ENCODE measurements around the gene SRC.

Gene SRC

GRCh38 chr20:37345339-37346235 is at the start of gene SRC:
TSS of gene SRC (plus strand) at chr20:37346140. CDS start at chr20:37384154, 38,014 bp downstream.
- peak; percentile 6 to 25 for DNase-seq (ENCODE audit: low read depth in 2 of 2)

DNA sequence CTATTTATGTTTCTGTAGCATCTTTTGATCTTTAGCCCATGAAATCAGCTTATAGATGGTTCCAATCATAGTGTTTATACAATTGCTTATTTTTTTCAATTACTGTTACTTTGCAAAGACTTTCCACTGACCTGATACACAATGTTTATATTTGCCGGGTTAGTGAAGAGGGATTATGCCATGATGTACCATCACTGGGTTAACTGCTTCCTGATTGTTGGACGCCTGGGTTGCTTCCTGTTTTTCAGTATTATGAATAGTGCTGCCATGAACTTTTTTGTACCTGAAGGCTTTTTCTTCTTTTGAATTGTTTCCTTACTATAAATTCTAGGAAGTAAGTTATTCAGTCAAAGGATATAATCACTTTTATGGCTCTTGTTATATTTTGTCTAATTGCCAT is 49.6 kb upstream of the SRC start:
- DNase-seq (ENCODE audit: low read depth in 2 of 2) = no peak

DNA sequence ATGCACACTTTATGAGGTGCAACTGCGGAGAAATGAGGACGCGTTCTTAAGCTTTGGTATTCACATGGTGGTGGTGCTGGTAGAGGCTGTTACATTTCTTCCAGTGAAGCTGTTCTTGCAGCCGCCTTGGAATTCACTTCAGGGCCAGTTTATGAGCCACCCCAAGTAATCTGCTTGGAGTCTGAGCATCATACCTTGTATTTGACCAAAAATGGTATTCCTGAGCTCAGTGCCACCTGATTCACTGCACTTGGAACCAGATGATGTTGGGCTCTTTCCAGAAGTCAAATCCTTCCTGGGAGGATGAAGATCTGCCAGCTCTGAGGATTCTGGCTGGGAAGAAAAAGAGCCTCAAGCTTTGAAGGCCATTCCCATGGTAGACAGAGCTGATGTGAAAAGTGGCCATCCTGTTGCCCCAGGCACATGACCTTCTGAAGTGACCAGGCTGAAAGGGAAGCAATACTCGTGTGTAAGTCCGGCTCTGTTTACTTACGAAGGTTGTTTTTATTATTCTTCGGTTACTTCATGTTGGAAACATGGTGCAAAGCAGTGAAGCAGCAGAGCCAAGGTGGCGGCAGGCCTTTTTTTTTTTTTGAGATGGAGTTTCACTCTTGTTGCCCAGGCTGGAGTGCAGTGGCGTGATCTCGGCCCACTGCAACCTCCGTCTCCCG is 48.7 kb upstream of the SRC start:
- no peak for DNase-seq (ENCODE audit: low read depth in 2 of 2)

GRCh38 chr20:37298190-37298939 is 47.6 kb upstream of the SRC start:
- no peak for DNase-seq (ENCODE audit: low read depth in 2 of 2)

- no peak for DNase-seq (ENCODE audit: low read depth in 2 of 2)
Measured at GRCh38 chr20:37299718-37300528, 46.0 kb upstream of the SRC start.

- DNase-seq (ENCODE audit: low read depth in 2 of 2) = no peak
Measured at GRCh38 chr20:37301120-37301519, 44.8 kb upstream of the SRC start.

- DNase-seq (ENCODE audit: low read depth in 2 of 2) = no peak
Measured at GRCh38 chr20:37301558-37301957, 44.4 kb upstream of the SRC start.

GRCh38 chr20:37302981-37303380 is 43.0 kb upstream of the SRC start:
- no peak for DNase-seq (ENCODE audit: low read depth in 2 of 2)

DNA sequence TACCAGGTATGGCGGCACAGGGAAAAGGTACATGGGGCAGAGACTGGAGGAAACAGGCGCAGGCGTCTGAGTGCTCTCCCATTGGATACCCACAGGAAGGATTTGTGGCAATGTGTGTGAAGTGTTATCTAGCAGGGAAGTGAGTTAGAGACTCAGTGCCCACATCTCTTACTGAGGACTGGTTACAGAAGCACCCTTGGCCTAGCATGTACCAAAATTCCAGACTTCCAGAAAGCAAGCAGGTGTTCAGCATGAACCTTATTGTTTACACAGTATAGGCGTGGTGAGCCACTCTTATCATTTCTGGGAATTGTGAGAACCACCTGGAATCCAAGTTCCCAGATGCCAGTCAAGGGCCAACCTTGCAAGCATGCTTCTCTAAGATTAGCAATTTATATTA is 42.3 kb upstream of the SRC start:
- no peak for DNase-seq (ENCODE audit: low read depth in 2 of 2)

DNA sequence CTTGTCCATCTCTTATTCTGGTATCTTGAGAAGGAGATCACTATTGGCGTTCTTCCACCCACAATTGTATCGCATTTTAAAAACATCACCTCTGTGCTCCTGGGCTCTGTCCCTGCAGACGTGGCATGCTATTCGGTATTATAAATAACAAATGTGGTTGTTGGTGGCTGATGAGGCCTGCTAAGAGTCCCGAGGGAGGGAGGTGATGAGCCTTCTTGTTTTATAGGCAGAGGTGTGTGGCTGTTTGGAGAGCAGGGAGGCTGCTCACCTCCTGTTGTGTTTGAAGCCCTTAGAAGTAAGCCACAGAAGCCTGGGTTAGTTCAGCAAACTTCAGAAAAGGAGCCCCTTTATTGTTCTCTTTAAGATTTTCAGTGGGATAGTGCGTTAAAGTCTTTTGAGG is 40.9 kb upstream of the SRC start:
- DNase-seq (ENCODE audit: low read depth in 2 of 2) = no peak

GRCh38 chr20:37305839-37306238 is 40.1 kb upstream of the SRC start:
- no peak for DNase-seq (ENCODE audit: low read depth in 2 of 2)

GRCh38 chr20:37308086-37309050 is 37.6 kb upstream of the SRC start:
- no peak for DNase-seq (ENCODE audit: low read depth in 2 of 2)

- no peak for DNase-seq (ENCODE audit: low read depth in 2 of 2)
Measured at GRCh38 chr20:37309290-37309689, 36.6 kb upstream of the SRC start.

- DNase-seq (ENCODE audit: low read depth in 2 of 2) = no peak
Measured at GRCh38 chr20:37309936-37310590, 35.9 kb upstream of the SRC start.

GRCh38 chr20:37310951-37311350 is 35.0 kb upstream of the SRC start:
- no peak for DNase-seq (ENCODE audit: low read depth in 2 of 2)

DNA sequence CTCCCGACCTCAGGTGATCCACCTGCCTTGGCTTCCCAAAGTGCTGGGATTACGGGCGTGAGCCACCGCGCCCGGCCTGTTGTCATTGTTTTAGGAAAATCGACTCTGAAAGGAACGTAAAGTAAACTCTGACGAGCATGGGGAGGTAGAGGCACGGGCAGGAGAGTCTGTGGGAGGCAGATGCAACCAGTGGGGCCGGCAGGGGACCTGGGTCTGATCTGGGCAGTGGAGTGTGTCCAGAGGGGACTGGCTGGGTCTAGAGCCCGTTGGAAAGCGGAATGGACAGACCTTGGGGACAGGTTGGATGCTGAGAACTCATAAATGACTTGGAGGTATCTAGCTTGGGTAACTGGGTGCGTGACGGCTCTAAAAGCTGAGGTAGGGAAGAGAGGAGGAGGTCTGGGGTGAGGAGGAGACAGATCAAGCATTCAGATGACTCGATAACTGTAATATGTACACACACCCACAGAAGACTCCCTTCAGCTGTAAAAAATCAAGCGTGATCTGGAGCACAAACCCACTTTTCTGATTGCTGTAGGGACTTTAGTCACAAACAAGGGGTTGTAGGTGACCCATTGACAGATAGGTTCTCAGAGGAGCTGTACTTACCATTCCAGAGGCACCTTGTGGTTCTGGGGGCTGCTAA is 34.1 kb upstream of the SRC start:
- DNase-seq (ENCODE audit: low read depth in 2 of 2) = no peak

DNA sequence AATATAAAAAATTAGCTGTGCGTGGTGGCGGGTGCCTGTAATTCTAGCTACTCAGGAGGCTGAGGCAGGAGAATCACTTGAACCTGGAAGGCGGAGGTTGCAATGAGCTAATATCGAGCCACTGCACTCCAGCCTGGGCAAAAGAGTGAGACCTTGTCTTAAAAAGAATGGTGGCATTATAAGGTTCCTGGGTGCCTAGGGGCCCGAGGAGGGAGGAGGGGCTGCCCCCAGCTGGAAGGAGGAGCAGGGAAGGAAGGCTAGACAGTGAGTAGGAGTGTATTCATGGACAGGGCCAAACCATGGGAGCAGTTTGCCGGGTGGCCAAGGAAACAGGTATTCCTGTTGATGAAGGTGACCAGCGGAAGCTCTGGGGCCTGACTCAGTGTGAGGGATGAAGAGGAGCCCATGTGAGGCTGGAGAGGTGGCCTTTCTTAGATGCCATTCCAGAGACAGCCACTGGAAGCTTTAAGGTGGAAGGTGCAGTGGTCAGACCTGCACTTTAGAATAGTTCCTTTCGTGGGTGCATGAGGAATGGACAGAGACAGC is 32.3 kb upstream of the SRC start:
- no peak for DNase-seq (ENCODE audit: low read depth in 2 of 2)

GRCh38 chr20:37314099-37314498 is 31.8 kb upstream of the SRC start:
- DNase-seq (ENCODE audit: low read depth in 2 of 2) = no peak

- DNase-seq (ENCODE audit: low read depth in 2 of 2) = no peak
Measured at GRCh38 chr20:37314617-37315016, 31.3 kb upstream of the SRC start.
